Right lobe of liver (tissue), 4 donors: ENCODE data around the gene HYAL3.

Experiments
- POLR2A ChIP-seq: fragments of 450-650 bp; IDR thresholded peaks from one replicate; pipeline ENCODE4 v1.6.1; 2017; ENCODE audit warnings: antibody characterized with exemption, mild to moderate bottlenecking
- TF ChIP-seq, protein P1 (sequence below), 4 donors: fragments of 200-600 bp in 3 of 4; fragments of 450-650 bp in 1 of 4; IDR thresholded peaks; one replicate each; pipeline versions ENCODE4 v1.5.1 to v1.8.0; 2016 to 2022; ENCODE audit warnings: antibody characterized with exemption in 4 of 4, mild to moderate bottlenecking in 2 of 4
- donor health status: DM: no; HTN: no; CAD: no.
- donor health status: DM: no; HTN: no; CAD: no.
- donor health status: DM: no; HTN: yes; CAD: no.

DNA sequence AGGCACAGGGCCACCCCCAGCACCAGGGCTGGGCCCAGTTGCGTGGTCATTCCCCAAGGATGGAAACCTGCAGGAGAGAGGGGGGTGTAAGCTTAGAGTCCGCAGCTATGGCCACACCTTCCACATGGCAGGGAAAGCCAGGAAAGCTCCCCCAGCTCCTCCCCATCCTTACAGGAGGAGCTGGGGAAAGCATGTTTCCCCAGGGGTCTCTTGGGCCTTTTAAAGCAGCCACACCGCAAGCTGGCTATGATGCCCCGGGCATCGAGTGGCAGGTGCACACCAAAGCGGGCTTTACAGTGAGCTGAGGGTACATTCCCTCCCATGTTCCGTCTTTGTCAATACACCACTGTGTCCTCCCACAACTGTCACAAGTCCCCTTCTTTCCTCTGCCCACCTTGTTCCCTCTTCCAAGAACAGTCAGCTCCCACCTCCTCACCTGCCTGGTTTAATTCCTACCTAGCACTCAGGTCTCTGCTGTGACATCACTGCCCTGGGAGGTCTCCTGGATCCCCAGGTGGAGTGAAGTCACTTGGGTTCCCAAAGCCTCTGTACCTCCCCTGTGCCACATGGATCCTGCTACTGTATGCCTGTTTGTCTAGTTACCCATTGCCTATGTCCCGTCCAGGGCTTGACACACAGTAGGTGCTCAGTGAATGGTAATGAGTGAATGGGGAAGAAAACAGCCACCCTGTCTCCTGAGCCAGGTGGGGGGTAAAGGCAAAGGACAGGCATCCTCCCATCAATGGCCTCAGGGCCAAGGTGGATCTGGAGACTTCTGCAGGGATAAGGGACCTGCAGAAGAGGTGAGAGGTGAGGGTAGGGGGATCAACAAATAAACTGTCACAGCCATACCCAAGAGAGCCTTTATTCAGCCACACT is 3.4 kb downstream of the HYAL3 start:
- TF ChIP-seq, protein P1, sequence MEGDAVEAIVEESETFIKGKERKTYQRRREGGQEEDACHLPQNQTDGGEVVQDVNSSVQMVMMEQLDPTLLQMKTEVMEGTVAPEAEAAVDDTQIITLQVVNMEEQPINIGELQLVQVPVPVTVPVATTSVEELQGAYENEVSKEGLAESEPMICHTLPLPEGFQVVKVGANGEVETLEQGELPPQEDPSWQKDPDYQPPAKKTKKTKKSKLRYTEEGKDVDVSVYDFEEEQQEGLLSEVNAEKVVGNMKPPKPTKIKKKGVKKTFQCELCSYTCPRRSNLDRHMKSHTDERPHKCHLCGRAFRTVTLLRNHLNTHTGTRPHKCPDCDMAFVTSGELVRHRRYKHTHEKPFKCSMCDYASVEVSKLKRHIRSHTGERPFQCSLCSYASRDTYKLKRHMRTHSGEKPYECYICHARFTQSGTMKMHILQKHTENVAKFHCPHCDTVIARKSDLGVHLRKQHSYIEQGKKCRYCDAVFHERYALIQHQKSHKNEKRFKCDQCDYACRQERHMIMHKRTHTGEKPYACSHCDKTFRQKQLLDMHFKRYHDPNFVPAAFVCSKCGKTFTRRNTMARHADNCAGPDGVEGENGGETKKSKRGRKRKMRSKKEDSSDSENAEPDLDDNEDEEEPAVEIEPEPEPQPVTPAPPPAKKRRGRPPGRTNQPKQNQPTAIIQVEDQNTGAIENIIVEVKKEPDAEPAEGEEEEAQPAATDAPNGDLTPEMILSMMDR (IDR thresholded peaks at IDR 0.05): no peak
- no peak for TF ChIP-seq POLR2A
